Measurements from ENCODE around the gene KCNT2.

- TF ChIP-seq YY1 (IDR thresholded peaks at IDR 0.05) = no peak
- no peak for TF ChIP-seq TAF1 (conservative IDR thresholded peaks at IDR 0.05)
- no peak for TF ChIP-seq RAD21 (IDR thresholded peaks at IDR 0.05)
- no peak for TF ChIP-seq CTCF (IDR thresholded peaks at IDR 0.05; ENCODE audit: low read depth, low read length, missing input control)
- no peak for TF ChIP-seq RXRA (IDR thresholded peaks at IDR 0.05)
- no peak for TF ChIP-seq MAX (IDR thresholded peaks at IDR 0.05)
- no peak for TF ChIP-seq FOXA1 (IDR thresholded peaks at IDR 0.05)
- TF ChIP-seq ATF3 (IDR thresholded peaks at IDR 0.05) = no peak
- TF ChIP-seq NR2F2 (IDR thresholded peaks at IDR 0.05) = no peak
- no peak for TF ChIP-seq JUND (IDR thresholded peaks at IDR 0.05)
- TF ChIP-seq GABPA (IDR thresholded peaks at IDR 0.05 in 1 of 2, conservative IDR thresholded peaks at IDR 0.05 in 1 of 2) = no peak
Observed at GRCh38 chr1:196376630-196377328, 231.5 kb downstream of the KCNT2 start.

All from liver (tissue), 3 donors.